GM19324 (cell line): ENCODE results near the gene CDC23.
"Not testable (repeated sequence)": the region's sequence is repeated elsewhere in the genome, so short reads cannot be mapped to it uniquely, and the experiment has no call there.

Experiments used
- ATAC-seq: cut with Tn5 transposase; IDR thresholded peaks from one replicate; pipeline ENCODE4 v1.9.1; 2021; ENCODE audit warnings: mild to moderate bottlenecking, moderate library complexity; ENCODE audit not compliant: unreplicated experiment, low FRiP score

CDC23 gene

GRCh38 chr5:138149530-138149929 lies 63.6 kb downstream of the CDC23 start:
- ATAC-seq: no peak

GRCh38 chr5:138148811-138149210 lies 64.3 kb downstream of the CDC23 start:
- ATAC-seq: no peak

- not testable (repeated sequence) for ATAC-seq
These were observed 69.5 kb downstream of the CDC23 start for GRCh38 chr5:138143578-138143977.

GRCh38 chr5:138141734-138142133 lies 71.4 kb downstream of the CDC23 start:
- no peak for ATAC-seq

GRCh38 chr5:138140268-138140667 lies 72.9 kb downstream of the CDC23 start:
- no peak for ATAC-seq

GRCh38 chr5:138139781-138140090 lies 73.4 kb downstream of the CDC23 start:
- ATAC-seq: no peak

GRCh38 chr5:138138949-138139780 lies 74.0 kb downstream of the CDC23 start, which contains the start of gene NME5:
TSS of gene NME5 (minus strand) at chr5:138139428. CDS start at chr5:138138780, 648 bp downstream.
- no peak for ATAC-seq
